Natural killer cell treated with Interleukin-12 subunit alpha and Interleukin-12 subunit beta and Interleukin-15 and Interleukin-18, amount 100 ng/mL, for 72 hours (primary cell): Measurements from ENCODE around the gene PLN. TPM values are rescaled to one million over a fixed set of nuclear protein-coding genes. Genes with fewer than 3 reads are reported as not detected.

ENCODE experiments used
- ATAC-seq, 2 donors: fragments of 150-1000 bp; cut with Tn5 transposase in 1 of 2; sonication (Bioruptor Pico), chemical (Tn5 transposase) in 1 of 2; 2 replicates each; pipeline ENCODE4 v1.10.0; 2021
- DNase-seq: peaks from one replicate; pipeline ENCODE4 v3.0.0; 2022; ENCODE audit warnings: low spot score
- H3K27ac Mint-ChIP-seq, 2 donors: 1 replicate in 1 of 2; 2 replicates in 1 of 2; pipeline ENCODE4 v1.8.0; 2022; ENCODE audit warnings: mixed read lengths in 2 of 2, mild to moderate bottlenecking in 1 of 2, moderate library complexity in 1 of 2
- H3K27me3 Mint-ChIP-seq, 2 donors: 1 replicate in 1 of 2; 2 replicates in 1 of 2; pipeline ENCODE4 v1.8.0; 2022; ENCODE audit warnings: mixed read lengths in 2 of 2
- H3K36me3 Mint-ChIP-seq: one replicate; pipeline ENCODE4 v1.8.0; 2022; ENCODE audit warnings: mixed read lengths
- H3K4me1 Mint-ChIP-seq, 2 donors: 1 replicate in 1 of 2; 2 replicates in 1 of 2; pipeline ENCODE4 v1.8.0; 2022; ENCODE audit warnings: low read depth in 2 of 2, mixed read lengths in 2 of 2, mild to moderate bottlenecking in 1 of 2
- H3K4me3 Mint-ChIP-seq: one replicate; pipeline ENCODE4 v1.8.0; 2022; ENCODE audit warnings: mixed read lengths
- H3K9me3 Mint-ChIP-seq: 2 replicates; pipeline ENCODE4 v1.8.0; 2022; ENCODE audit warnings: mixed read lengths
- total RNA-seq, 2 donors: library from RNA; stranded (reverse); gene quantifications; one replicate each; pipeline ENCODE4 v1.2.3, GENCODE V29; 2022

PLN gene
- total RNA-seq, 2 donors from 2014 or later: not detected

GRCh38 chr6:118577972-118578371, 29.9 kb downstream of the PLN start:
- H3K27ac Mint-ChIP-seq: no peak overlapping the region
- DNase-seq (no peak), ATAC-seq (no peak)
- H3K4me1 Mint-ChIP-seq: peaks cover 24% of the 10 kb centered on the region in 2 donors
- H3K27me3 Mint-ChIP-seq: no peaks in the 10 kb centered on the region
- peaks cover 56% of the 10 kb centered on the region for H3K36me3 Mint-ChIP-seq
- peaks cover 20% of the 10 kb centered on the region for H3K9me3 Mint-ChIP-seq
- H3K4me3 Mint-ChIP-seq: no peak overlapping the region

GRCh38 chr6:118578617-118579016, 30.5 kb downstream of the PLN start:
- Mint-ChIP-seq H3K27ac (no peak overlapping the region), H3K36me3 (peaks cover 53% of the 10 kb centered on the region), H3K9me3 (peaks cover 20% of the 10 kb centered on the region), H3K4me1 (peaks cover 24% of the 10 kb centered on the region in 2 donors), H3K4me3 (no peak overlapping the region), H3K27me3 (no peaks in the 10 kb centered on the region)
- DNase-seq: no peak
- ATAC-seq: no peak

GRCh38 chr6:118579786-118580185, 31.7 kb downstream of the PLN start:
- Mint-ChIP-seq H3K27ac (no peak overlapping the region), H3K9me3 (peaks cover 10% of the 10 kb centered on the region), H3K4me1 (peaks cover 19 to 24% of the 10 kb centered on the region in 2 donors), H3K36me3 (peaks cover 42% of the 10 kb centered on the region), H3K4me3 (no peak overlapping the region), H3K27me3 (no peaks in the 10 kb centered on the region)
- no peak for ATAC-seq
- no peak for DNase-seq

GRCh38 chr6:118580585-118581419, 32.7 kb downstream of the PLN start:
- Mint-ChIP-seq H3K4me1 (peaks cover 19 to 24% of the 10 kb centered on the region in 2 donors), H3K36me3 (peaks cover 32% of the 10 kb centered on the region), H3K27ac (peak overlapping the region in 1 of 2 donors; percentile 10), H3K4me3 (no peak overlapping the region), H3K9me3 (peaks cover 7% of the 10 kb centered on the region), H3K27me3 (no peaks in the 10 kb centered on the region)
- DNase-seq: peak; percentile 70
- peak; percentile 68 to 76 for ATAC-seq

GRCh38 chr6:118581489-118581959, 33.4 kb downstream of the PLN start:
- H3K9me3 Mint-ChIP-seq: peaks cover 7% of the 10 kb centered on the region
- no peak overlapping the region for H3K27ac Mint-ChIP-seq
- no peak overlapping the region for H3K4me3 Mint-ChIP-seq
- ATAC-seq (no peak), DNase-seq (no peak)
- peaks cover 19 to 23% of the 10 kb centered on the region in 2 donors for H3K4me1 Mint-ChIP-seq
- H3K27me3 Mint-ChIP-seq: no peaks in the 10 kb centered on the region
- H3K36me3 Mint-ChIP-seq: peaks cover 25% of the 10 kb centered on the region

GRCh38 chr6:118584911-118585310, 36.8 kb downstream of the PLN start:
- no peak for ATAC-seq
- Mint-ChIP-seq H3K27ac (no peak overlapping the region), H3K36me3 (peaks cover 10% of the 10 kb centered on the region)

GRCh38 chr6:118586746-118587485, 38.8 kb downstream of the PLN start:
- ATAC-seq: no peak
- Mint-ChIP-seq H3K9me3 (no peaks in the 10 kb centered on the region), H3K27me3 (no peaks in the 10 kb centered on the region), H3K4me1 (peaks cover 21 to 30% of the 10 kb centered on the region in 2 donors), H3K36me3 (no peaks in the 10 kb centered on the region), H3K27ac (peak overlapping the region in 1 of 2 donors; percentile 9), H3K4me3 (no peak overlapping the region)
- DNase-seq: no peak

More at GRCh38 chr6:118584911-118585310, 36.8 kb downstream of the PLN start:
- Mint-ChIP-seq H3K4me1 (peaks cover 26 to 33% of the 10 kb centered on the region in 2 donors), H3K9me3 (no peaks in the 10 kb centered on the region), H3K4me3 (no peak overlapping the region), H3K27me3 (no peaks in the 10 kb centered on the region)
- no peak for DNase-seq

GRCh38 chr6:118588626-118589025, 40.5 kb downstream of the PLN start:
- H3K27me3 Mint-ChIP-seq: no peaks in the 10 kb centered on the region
- H3K27ac Mint-ChIP-seq: peak overlapping the region in 1 of 2 donors; percentile 52
- no peak overlapping the region for H3K4me3 Mint-ChIP-seq
- ATAC-seq: no peak
- no peaks in the 10 kb centered on the region for H3K9me3 Mint-ChIP-seq
- H3K4me1 Mint-ChIP-seq: peaks cover 18 to 28% of the 10 kb centered on the region in 2 donors
- no peak for DNase-seq
- H3K36me3 Mint-ChIP-seq: no peaks in the 10 kb centered on the region

GRCh38 chr6:118589186-118589585, 41.1 kb downstream of the PLN start:
- DNase-seq (no peak), ATAC-seq (no peak)
- Mint-ChIP-seq H3K27ac (peak overlapping the region in 1 of 2 donors; percentile 52), H3K4me3 (no peak overlapping the region), H3K4me1 (peaks cover 23 to 32% of the 10 kb centered on the region in 2 donors), H3K9me3 (no peaks in the 10 kb centered on the region), H3K27me3 (no peaks in the 10 kb centered on the region), H3K36me3 (no peaks in the 10 kb centered on the region)

- no peaks in the 10 kb centered on the region for H3K27me3 Mint-ChIP-seq
- no peak for ATAC-seq
- DNase-seq: no peak
- H3K4me3 Mint-ChIP-seq: no peak overlapping the region
- H3K36me3 Mint-ChIP-seq: no peaks in the 10 kb centered on the region
- H3K27ac Mint-ChIP-seq: peak overlapping the region in 1 of 2 donors; percentile 52
- peaks cover 23 to 32% of the 10 kb centered on the region in 2 donors for H3K4me1 Mint-ChIP-seq
- no peaks in the 10 kb centered on the region for H3K9me3 Mint-ChIP-seq
Measured at GRCh38 chr6:118589649-118590365, 41.7 kb downstream of the PLN start.

GRCh38 chr6:118591897-118592296, 43.8 kb downstream of the PLN start:
- no peaks in the 10 kb centered on the region for H3K9me3 Mint-ChIP-seq
- no peaks in the 10 kb centered on the region for H3K27me3 Mint-ChIP-seq

GRCh38 chr6:118594877-118595276, 46.8 kb downstream of the PLN start:
- DNase-seq (no peak), ATAC-seq (no peak)
- Mint-ChIP-seq H3K9me3 (no peaks in the 10 kb centered on the region), H3K36me3 (no peaks in the 10 kb centered on the region), H3K4me3 (no peak overlapping the region), H3K4me1 (peaks cover 30 to 34% of the 10 kb centered on the region in 2 donors), H3K27ac (no peak overlapping the region), H3K27me3 (no peaks in the 10 kb centered on the region)

More at GRCh38 chr6:118591897-118592296, 43.8 kb downstream of the PLN start:
- ATAC-seq (no peak), DNase-seq (no peak)
- Mint-ChIP-seq H3K4me3 (no peak overlapping the region), H3K4me1 (peaks cover 27 to 30% of the 10 kb centered on the region in 2 donors), H3K36me3 (no peaks in the 10 kb centered on the region), H3K27ac (peak overlapping the region in 1 of 2 donors; percentile 29)

GRCh38 chr6:118596774-118597320, 48.8 kb downstream of the PLN start:
- peaks cover 20 to 23% of the 10 kb centered on the region in 2 donors for H3K4me1 Mint-ChIP-seq
- H3K4me3 Mint-ChIP-seq: no peak overlapping the region
- ATAC-seq (no peak), DNase-seq (no peak)
- no peaks in the 10 kb centered on the region for H3K27me3 Mint-ChIP-seq
- no peaks in the 10 kb centered on the region for H3K36me3 Mint-ChIP-seq
- no peak overlapping the region for H3K27ac Mint-ChIP-seq
- H3K9me3 Mint-ChIP-seq: no peaks in the 10 kb centered on the region
